Osteocyte (in vitro differentiated cells): ENCODE results near the gene DRC7. TPM values are rescaled to one million over a fixed set of nuclear protein-coding genes. Genes with fewer than 3 reads are reported as not detected.
"Not testable (repeated sequence)": the region's sequence is repeated elsewhere in the genome, so short reads cannot be mapped to it uniquely, and the experiment has no call there.

Experiments used
- DNase-seq: peaks from one replicate; pipeline ENCODE4 v3.0.0; 2021; ENCODE audit warnings: mixed read lengths; ENCODE audit not compliant: unreplicated experiment; ENCODE audit errors: extremely low spot score
- H3K27ac Mint-ChIP-seq: one replicate; pipeline ENCODE4 v1.8.0; 2021; ENCODE audit warnings: mild to moderate bottlenecking, mixed read lengths; ENCODE audit not compliant: unreplicated experiment
- H3K27me3 Mint-ChIP-seq: one replicate; pipeline ENCODE4 v1.8.0; 2021; ENCODE audit warnings: mixed read lengths; ENCODE audit not compliant: unreplicated experiment
- H3K36me3 Mint-ChIP-seq: one replicate; pipeline ENCODE4 v1.8.0; 2021; ENCODE audit warnings: mixed read lengths; ENCODE audit not compliant: unreplicated experiment
- H3K4me1 Mint-ChIP-seq: one replicate; pipeline ENCODE4 v1.8.0; 2021; ENCODE audit warnings: mixed read lengths; ENCODE audit not compliant: unreplicated experiment
- H3K4me3 Mint-ChIP-seq: one replicate; pipeline ENCODE4 v1.8.0; 2021; ENCODE audit warnings: mild to moderate bottlenecking, moderate library complexity, mixed read lengths; ENCODE audit not compliant: unreplicated experiment
- H3K9me3 Mint-ChIP-seq: one replicate; pipeline ENCODE4 v1.8.0; 2021; ENCODE audit warnings: mixed read lengths; ENCODE audit not compliant: unreplicated experiment
- total RNA-seq: library from RNA; stranded (reverse); gene quantifications from 2 replicates; pipeline ENCODE4 v1.2.1, GENCODE V29; 2021
- TF ChIP-seq, protein P1 (sequence below): fragments of 200-600 bp; sonication (generic); IDR thresholded peaks from 2 replicates; pipeline ENCODE4 v1.5.0; 2021; ENCODE audit warnings: antibody characterized with exemption, mild to moderate bottlenecking, moderate library complexity

DRC7 gene
- total RNA-seq, 1 donor from 2014 or later = not detected

DNA sequence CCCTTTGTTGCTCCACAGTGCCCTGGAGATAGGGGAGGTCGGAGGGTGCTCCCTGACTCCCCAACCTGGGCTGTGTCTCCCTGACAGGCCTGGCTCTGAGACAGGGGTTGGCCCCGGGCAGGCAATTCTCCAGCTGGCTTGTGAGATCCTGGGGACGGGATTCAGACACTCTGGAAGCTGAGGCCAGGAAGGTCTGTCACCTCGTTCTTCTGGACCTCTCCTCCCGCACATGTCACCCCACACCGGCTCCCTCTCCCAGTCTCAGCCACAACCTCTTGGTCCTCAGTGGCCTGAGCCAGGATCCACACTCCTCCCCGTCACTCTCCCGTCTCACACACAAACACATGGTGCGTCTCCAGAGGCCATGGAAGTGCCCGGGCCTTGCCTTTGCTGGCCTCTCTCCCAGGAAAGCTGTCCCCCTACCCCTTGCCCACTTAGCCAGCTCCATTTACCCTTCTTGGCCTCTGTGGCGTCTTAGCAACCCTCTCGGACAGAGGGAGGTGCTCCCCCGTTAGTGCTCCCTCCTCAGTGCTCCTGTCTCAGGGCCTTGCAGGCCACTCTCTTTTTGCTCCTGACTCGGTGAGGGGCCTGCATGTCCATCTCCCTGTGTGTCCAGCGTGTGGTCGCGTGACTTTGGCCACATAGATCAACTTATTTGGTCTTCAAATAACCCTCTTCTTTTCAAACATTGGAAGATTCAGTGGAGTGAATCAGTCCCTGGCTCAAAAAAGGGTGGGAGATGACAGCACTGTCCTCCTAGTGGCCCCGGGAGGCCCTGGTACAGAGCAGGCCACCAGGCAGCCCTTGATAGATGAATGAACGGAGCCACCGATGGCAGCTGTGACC, 25.8 kb upstream of the DRC7 start:
- Mint-ChIP-seq H3K9me3 (no peaks in the 10 kb centered on the region), H3K27ac (no peak overlapping the region), H3K4me3 (no peak overlapping the region), H3K4me1 (no peaks in the 10 kb centered on the region), H3K27me3 (peaks cover 43% of the 10 kb centered on the region), H3K36me3 (no peaks in the 10 kb centered on the region)
- no peak for DNase-seq
- TF ChIP-seq, protein P1, sequence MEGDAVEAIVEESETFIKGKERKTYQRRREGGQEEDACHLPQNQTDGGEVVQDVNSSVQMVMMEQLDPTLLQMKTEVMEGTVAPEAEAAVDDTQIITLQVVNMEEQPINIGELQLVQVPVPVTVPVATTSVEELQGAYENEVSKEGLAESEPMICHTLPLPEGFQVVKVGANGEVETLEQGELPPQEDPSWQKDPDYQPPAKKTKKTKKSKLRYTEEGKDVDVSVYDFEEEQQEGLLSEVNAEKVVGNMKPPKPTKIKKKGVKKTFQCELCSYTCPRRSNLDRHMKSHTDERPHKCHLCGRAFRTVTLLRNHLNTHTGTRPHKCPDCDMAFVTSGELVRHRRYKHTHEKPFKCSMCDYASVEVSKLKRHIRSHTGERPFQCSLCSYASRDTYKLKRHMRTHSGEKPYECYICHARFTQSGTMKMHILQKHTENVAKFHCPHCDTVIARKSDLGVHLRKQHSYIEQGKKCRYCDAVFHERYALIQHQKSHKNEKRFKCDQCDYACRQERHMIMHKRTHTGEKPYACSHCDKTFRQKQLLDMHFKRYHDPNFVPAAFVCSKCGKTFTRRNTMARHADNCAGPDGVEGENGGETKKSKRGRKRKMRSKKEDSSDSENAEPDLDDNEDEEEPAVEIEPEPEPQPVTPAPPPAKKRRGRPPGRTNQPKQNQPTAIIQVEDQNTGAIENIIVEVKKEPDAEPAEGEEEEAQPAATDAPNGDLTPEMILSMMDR = no peak

DNA sequence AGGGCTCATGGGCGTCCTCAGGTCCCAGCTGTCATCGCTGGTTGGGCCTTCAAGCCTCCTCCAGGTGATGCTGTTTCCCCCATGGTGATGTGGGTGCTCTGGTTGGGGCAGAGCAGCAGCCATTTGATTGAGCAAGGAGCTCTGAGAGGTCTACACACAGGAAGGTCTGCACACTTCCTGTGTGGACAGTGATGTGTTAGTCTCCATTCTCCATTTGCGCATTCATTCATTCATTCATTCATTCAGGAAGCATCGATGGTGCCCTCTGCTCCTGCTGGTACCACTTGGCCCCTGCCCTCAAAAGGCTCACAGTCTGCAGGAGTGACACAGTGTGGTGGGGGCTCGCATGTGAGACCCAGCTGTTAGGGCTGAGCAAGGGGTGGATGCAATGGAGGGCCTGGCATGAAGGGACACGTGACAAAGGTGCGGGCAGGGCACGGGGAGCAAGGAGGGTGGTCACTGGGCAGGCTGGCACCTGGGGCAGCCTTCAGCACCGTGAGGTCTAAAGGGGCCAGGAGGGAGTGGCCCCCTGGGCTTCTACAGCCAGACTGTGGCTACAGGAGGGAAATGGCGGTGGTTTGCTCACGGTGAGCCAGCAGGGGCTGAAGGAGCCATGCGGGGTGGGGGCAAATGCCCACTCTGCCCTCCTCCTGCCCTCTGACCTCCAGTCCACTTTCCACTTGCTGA, 25.0 kb upstream of the DRC7 start:
- peaks cover 50% of the 10 kb centered on the region for H3K27me3 Mint-ChIP-seq
- TF ChIP-seq, protein P1 = no peak
- H3K9me3 Mint-ChIP-seq = no peaks in the 10 kb centered on the region
- no peak overlapping the region for H3K27ac Mint-ChIP-seq
- H3K4me1 Mint-ChIP-seq = no peaks in the 10 kb centered on the region
- no peak overlapping the region for H3K4me3 Mint-ChIP-seq
- H3K36me3 Mint-ChIP-seq = no peaks in the 10 kb centered on the region
- DNase-seq = no peak

DNA sequence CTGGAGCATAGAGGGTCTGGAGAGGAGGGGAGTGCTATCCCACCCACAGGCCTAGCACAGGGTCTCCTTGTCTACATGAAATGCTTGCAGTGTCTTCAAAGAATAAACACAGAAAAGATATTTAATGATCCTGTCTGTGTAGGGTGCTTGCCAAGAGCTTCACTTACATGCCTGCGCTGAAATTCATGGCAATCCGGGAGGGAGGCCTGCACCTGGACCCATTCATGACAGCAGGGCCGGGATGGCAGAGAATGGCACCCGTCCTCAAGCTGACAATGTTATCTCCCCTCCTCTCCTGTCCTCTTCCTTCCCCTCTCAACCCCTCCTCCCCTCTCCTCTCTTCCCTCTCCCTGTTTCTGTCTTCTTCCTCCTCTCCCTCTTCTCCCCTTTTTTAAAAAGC, 24.4 kb upstream of the DRC7 start:
- H3K36me3 Mint-ChIP-seq = no peaks in the 10 kb centered on the region
- no peak overlapping the region for H3K27ac Mint-ChIP-seq
- H3K4me1 Mint-ChIP-seq = no peaks in the 10 kb centered on the region
- H3K4me3 Mint-ChIP-seq = no peak overlapping the region
- H3K27me3 Mint-ChIP-seq = peaks cover 51% of the 10 kb centered on the region
- H3K9me3 Mint-ChIP-seq = no peaks in the 10 kb centered on the region
- DNase-seq = no peak
- TF ChIP-seq, protein P1 = no peak

DNA sequence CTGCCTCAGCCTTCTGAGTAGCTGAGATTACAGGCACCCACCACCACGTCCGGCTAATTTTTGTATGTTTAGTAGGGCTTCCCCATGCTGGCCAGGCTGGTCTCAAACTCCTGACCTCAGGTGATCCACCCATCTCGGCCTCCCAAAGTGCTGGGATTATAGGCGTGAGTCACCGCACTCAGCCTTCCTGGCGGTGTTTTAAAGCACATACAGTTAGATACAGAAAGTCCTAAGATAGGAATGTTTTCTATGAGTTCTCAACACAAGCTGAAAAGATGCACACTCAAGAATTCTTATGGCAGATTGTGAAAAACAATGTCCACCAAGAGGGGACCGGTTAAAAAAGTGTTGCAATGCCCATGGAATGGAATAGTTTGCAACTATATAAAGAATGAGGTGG, 23.2 kb upstream of the DRC7 start:
- H3K36me3 Mint-ChIP-seq, H3K4me3 Mint-ChIP-seq, DNase-seq, H3K27ac Mint-ChIP-seq, H3K9me3 Mint-ChIP-seq, H3K4me1 Mint-ChIP-seq: not testable (repeated sequence)
- peaks cover 50% of the 10 kb centered on the region for H3K27me3 Mint-ChIP-seq

DNA sequence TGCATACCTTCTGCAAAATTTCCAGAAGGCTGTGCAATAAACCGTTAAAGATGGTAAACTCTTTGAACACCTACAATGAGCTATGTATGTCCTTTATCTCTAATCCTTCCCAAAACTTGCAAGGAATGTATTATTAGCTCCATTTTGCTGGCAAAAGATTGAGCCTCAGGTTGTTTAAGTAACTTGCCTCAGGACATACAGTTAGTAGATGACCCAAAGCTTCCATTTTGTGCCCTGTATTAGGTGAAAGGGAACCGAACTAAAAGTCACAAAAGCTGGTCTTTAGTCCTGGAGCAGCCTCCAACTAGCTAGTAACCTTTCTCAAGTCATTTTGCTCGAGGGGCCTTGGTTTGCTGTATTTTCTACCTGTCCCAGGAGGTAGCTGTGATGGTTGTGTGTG, 22.2 kb upstream of the DRC7 start:
- H3K27ac Mint-ChIP-seq = no peak overlapping the region
- H3K4me3 Mint-ChIP-seq = no peak overlapping the region
- no peak for DNase-seq
- peaks cover 3% of the 10 kb centered on the region for H3K4me1 Mint-ChIP-seq
- no peaks in the 10 kb centered on the region for H3K9me3 Mint-ChIP-seq
- peaks cover 54% of the 10 kb centered on the region for H3K27me3 Mint-ChIP-seq
- TF ChIP-seq, protein P1 = no peak
- no peaks in the 10 kb centered on the region for H3K36me3 Mint-ChIP-seq
